ENCODE measurements around the gene USP2.

The USP2 gene

DNA sequence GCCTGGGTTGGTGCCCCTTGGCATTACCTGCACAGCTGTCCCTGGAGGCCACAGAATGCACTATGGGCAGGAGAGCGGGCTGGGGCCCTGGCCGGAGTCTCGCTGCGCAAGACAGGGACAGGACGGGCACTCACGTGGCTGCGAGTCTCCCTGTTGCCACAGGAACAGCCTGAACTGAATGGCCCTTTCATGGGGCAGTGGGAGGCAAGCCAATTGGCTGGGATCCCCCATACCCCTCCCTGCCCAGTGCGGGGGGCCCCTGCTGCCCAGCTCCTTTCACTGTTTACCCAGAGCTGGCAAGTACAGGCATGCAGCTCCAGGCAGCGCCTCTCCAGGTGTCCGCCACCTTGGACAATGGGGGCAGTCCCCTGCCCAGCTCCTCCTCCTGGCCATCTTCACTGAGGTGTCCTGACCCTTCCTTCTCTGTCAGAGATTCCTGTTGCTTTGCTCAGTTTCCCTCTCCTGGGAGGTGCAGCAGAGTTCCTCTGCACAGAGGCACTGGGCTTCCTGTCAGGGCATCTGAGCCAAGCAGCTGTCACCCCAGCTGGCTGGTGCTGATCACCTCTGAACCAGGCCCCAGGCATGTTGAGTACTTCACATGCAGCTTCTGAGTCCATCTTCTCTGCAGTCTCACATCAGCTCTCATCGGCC lies 5.2 kb downstream of the USP2 start:
- DNase-seq: no peak

DNA sequence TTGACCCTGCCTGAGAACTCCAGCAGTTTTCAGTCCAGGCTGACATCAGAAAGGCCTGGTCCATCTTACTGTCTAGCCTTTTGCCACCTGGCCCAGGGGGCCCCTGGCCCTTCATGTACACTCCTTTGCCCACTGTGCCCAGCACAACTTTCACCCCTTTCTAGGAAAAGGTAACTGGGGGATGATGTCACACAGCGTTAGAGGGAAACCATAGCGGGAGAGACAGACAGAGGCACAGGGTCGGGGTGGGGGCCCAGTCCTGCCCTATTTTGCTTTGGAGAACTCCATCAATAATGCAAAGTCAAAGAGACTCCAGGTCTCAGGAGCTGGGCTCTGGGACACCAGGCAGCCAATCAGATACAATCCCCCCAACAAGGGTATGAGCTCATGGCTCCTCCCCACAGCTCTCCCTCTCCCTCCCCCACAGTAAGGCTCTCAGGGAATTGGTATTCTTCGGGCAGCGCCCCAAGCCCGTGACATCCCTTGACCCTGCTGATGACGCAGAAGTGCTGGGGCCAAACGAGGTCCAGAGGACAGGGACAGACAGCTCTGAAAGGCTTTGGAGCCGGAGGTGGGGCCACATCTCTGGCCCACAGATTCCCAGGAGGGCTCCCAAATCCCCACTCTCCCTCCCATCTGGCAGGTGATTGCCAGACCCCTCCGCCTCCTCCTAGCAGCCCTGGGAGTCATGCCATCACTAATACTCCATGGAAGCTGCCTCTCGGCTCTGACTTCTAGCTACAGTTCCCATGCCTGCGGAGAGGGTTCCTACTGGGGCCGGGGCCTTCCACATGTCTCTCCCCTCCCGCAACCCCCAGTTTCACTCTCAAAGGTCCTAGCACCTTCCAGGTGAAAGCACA lies 5.9 kb downstream of the USP2 start:
- DNase-seq: no peak

DNA sequence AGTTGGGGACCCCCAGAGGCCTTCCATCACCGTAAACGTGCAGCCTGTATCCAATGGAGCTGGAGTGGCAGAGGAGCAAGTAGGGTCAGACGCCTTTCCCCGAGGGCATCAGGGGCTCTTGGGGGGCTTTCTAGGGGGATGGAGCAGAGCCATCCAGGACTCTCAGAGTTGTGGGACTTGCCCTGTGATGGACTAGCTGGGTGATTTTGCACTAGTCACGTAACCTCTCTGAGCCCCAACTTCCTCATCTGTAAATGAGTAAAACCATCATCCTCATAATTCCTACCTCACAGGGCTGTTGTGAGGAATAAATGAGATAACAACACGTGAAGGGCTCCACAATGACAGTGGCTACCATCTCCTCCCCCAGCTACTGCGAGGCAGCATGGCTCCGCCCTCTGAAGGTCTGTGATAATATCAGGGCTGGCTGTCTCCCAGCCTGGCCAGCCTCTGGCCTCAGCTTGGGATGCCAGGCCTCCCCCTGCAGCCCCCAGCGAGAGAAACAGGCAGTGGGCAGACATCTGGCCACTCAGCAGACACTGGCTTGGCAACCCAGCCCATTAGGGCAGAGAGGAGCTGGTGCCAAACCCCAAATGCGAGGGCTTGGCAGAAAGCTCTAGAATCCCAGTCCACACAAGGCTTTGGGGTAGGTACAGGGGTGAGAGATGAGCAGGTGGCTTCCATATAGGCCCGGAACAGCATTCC lies 6.7 kb downstream of the USP2 start:
- DNase-seq: no peak

DNA sequence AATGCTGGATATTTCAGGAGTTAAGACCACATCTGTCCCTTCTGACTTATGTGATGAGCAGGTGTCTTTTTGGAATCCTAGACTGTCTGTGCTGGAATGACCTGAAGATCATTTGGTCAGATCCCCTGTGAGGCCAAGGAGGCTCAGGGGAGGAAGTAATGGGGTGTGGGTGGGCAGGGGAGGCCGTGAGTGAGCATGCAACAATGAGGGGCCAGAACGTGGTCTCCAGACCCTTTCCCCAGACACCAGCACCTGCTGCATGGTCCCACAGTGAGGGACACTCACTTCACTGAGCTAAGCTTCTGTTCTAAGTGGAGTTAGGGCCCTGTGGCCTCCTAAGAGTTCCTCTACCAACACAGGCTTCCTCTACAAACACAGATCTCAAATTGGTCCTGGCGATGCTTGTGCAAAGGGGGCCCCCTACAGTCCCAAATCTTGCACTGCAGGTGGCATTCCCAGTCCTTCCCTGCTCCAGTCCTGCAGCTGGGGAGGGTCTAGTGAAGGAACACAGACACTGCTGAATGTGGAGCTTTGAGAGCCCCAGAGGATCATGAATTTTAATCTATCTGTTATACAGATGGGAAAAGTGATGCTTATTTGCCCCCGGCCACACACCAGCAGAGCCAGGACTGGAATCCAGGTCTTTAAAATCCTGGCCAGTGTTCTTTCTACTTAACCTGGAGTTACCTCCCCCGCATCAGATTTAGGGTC lies 7.4 kb downstream of the USP2 start:
- peak; percentile 30 for DNase-seq

DNA sequence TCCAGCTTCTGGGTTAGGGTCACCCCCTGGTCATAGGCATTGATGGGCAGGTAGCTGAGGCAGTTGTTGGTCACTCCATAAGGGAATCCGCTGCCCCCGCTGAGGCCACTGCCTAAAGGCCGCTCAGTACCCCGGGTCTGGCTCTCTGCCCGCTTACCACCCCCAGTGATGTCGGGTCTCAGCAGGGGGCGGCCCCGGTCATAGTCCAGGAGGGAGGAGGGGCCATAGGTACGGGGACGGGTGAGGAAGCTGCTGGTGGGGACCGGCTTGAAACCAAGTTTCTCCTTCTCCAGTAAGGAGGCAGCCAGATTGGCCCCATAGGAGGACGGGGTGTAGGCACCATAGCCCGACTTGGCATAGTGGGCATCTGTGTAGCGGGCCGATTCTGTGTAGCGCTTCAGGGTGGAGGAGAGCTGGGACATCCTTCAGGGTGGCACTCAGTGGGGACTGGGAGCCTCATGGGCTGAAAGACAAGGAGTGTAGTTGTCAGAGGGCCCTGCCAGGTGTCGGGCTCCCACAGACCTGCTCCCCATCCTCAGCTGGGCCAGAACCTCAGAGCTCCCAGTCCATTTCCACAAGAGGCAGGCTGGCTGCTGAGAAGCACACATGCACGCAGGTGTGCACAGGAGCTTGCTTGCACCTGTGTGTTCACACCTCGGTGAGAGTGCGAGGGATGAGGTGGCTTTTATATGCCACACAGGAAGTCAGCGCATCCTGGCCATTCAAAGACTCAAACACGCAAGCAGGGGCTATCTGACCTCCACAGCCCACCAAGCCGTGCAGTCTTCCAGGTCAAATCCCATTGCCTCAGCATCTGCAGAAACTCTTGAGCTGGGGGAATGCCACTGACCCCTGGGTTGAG lies 8.2 kb downstream of the USP2 start:
- no peak for DNase-seq

DNA sequence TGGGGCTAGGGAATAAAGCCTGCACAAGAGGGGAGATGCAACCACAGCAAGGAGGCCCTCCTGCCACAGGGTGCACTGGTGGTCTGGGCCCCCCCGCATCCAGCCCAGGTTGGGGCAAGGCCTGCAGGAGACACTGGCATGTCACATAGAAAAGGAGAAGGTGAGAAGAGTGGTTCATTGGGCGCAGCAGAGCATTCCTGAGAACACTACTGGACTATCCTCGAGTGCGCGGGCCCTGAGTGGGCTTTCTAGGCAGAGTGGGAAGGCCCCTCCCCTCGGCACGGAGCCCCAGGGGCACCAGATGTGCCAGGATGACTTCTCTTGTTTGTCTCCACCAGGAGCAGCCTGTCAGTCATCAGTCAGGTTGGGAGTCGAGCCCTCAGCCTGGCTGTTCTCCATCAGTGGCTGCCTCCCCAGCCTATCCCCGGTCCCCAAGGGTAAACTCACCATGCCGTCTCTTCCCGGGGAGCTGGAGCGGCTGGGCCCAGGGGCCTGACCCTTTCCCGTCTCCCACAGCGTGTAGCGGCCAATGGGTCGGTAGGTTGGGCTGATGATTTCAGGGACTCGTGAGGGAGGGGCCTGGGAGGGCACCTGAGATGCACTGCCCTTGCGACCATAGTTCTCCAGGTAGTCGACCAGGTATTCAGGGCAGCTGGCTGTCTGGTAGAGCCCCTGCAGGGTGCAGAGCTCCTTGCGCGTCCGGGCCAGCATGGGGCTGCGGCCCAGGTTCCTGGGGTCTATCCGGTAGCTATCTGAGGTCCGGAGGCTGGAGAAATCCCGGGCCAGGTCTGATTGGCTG lies 9.0 kb downstream of the USP2 start:
- no peak for DNase-seq

GRCh38 chr11:119371778-119372182 lies 9.7 kb downstream of the USP2 start:
- no peak for DNase-seq

DNA sequence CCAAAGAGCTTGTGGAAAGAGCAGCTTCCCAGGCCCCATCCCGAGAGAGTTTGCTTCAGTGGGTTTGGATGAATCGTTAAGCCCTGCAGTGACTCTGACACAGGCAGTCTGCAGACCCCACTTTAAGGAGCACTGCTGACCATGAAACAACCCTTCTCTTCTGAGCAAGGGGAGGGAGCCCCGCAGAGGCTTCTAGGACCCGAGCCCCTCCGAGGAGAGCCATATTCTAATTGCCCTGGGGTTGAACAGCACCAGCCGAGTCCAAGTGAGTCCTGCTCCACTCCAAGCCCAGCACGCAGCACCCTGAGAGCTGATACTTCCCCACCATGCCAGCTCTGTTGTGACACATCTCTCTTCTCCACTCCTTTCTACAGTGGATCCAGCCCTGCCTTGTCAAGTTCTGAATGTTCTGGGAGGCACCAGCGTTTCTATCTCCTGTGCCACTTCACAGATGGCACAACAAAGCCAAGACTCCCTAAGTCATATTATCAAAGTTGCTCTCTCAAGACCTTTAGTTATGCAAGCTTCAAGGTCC lies 10.4 kb downstream of the USP2 start:
- DNase-seq: no peak

- DNase-seq: no peak
Measured at GRCh38 chr11:119370486-119371046, 10.9 kb downstream of the USP2 start.

DNA sequence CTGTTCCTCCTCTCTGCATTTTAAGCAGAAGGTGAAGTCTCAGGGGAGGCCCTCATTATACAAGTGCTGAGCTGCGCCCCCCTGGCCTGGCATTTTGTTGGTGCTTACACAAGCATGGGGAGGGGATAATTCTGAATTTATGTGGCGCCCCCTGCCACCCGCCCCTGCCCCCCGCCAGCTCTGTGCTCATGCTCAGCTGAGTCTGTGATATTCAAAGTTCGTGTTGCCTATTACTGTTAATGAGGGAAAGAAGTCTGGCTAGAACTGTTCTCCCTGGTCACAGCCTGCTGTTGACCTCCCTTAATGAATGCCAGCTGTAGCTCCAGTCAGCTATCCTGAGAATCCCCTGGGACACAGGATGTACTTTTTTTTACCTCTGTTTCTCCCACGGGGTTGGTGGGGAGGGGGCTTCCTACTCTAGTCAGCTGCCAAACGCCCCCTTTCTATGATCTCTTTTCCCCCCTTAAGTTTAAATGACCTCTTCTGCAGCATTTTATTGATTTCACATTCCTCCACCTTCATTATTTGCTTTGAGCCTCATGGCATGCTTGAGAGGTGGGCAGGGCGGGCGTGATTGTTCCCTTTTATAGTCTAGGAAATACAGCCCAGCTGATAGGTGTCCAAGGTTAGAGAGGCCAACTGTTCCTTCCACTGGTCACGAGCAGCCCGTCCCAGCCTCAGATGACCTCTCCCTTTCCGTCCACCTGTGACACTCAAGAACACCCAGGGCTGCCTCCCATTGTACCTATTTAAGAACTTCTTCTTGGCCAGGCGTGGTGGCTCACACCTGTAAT lies 12.2 kb downstream of the USP2 start:
- DNase-seq: no peak

GRCh38 chr11:119368121-119369034 lies 13.1 kb downstream of the USP2 start:
- no peak for DNase-seq

DNA sequence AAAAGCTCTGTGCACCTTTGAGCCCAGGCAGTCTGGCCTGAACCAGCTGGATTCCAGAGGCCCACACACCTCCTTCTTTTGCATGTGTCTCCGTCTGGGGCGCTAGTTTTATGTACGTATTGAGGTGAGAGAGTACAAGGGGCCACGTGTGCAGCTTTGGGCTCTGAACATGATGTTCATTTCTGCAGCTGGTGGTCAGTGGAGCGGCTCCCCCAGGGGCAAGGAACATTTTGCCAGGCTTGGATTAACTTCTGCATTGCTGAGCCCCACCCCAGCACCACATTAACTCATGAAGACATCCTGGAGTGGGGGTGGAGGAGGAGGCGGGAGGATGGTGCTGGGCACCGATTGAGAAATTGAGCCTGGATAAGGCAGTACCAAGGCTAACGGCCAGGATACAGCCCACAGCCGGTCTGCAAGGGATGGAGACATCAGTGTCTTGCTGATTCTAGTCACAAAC lies 13.8 kb downstream of the USP2 start:
- no peak for DNase-seq

GRCh38 chr11:119366690-119367620 lies 14.5 kb downstream of the USP2 start:
- DNase-seq: no peak

DNA sequence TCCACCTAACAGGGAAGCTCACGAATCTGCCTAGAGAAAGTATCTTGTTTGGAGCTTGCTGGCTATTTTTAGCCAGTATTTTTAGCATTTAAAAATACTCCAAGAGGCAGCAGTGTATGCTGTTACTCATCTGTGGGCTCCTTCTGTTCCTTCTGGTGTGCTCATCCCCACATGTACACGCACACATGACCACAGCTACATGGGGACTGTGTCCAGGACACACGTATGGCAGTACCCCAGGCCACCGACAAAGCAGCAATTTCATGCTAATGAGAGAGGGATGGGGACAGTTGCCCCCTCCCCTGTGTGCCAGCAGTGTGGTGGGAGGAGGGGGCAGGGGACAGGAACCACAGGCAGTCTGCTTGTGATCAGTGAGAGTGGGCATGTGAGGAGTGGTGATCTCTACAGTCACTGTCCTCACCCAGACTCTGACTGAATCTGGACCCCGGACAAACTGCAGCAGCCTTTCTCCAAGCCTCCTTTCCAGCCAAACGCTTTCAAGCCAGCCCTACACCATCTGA lies 16.4 kb downstream of the USP2 start:
- DNase-seq: no peak

- no peak for DNase-seq
Measured at GRCh38 chr11:119363851-119364590, 17.5 kb downstream of the USP2 start.

DNA sequence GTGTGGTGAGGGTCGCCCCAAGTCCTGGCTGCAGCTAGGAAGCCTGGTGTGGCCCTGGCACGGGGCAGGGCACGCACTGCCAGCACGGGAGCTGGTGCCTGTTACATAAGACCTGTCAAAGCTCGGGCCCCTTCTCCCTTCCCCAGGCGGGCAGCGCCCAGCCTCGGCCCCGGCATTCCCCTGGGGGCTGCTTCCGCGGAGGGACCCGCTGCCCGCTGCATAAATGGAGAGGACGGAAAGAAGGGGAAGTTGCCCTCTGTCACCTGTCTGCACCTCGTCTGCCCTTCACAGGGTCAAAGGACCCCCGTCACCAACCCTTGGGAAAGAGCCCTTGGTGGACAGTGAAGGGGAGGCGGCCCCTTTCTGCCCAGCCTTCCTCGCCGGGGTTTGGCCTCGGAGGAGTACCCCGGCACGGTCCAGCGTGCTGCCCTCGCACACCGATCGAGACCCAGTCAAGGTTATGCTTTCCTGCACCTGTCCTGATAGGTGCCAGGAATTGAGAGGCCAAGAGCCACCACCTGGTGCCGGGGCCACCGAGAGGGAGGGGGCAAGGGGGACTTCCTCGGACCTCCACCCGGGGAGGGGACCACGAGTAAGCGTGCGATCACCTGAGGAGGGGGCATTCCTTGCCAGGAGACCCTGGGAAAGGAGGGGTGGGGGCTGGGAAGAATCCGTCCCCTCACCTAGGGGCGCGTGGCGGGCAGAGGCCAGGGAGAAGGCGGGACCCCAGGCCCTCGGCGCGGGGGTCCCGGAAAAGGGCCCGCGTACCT lies 18.2 kb downstream of the USP2 start:
- no peak for DNase-seq
